Renal cortical epithelial cell (primary cell): ENCODE data around the gene TF. TPM values are rescaled to one million over a fixed set of nuclear protein-coding genes. Genes with fewer than 3 reads are reported as not detected.
"Not testable (repeated sequence)": the region's sequence is repeated elsewhere in the genome, so short reads cannot be mapped to it uniquely, and the experiment has no call there.

Experiments used
- DNase-seq: peaks from one replicate; pipeline ENCODE4 v3.0.0-alpha.2; 2011; ENCODE audit warnings: low read depth
- total RNA-seq: library from RNA; depleted of rRNA; stranded (reverse); fragments of >200 nt; gene quantifications from 2 replicates; pipeline ENCODE4 v1.2.3, GENCODE V29; 2014

The TF gene
- under 0.01 TPM in 1 of 2 replicates, not detected in the other for total RNA-seq

- DNase-seq: no peak
These were observed at the start of gene TF for GRCh38 chr3:133745981-133746711. Gene TF, plus strand, starts transcription at chr3:133746393. Its CDS starts 48 bp downstream, at chr3:133746441.

- DNase-seq: no peak
These were observed 48.2 kb upstream of the TF start for GRCh38 chr3:133697960-133698359.

GRCh38 chr3:133699467-133699866 is 46.7 kb upstream of the TF start:
- DNase-seq: no peak

DNA sequence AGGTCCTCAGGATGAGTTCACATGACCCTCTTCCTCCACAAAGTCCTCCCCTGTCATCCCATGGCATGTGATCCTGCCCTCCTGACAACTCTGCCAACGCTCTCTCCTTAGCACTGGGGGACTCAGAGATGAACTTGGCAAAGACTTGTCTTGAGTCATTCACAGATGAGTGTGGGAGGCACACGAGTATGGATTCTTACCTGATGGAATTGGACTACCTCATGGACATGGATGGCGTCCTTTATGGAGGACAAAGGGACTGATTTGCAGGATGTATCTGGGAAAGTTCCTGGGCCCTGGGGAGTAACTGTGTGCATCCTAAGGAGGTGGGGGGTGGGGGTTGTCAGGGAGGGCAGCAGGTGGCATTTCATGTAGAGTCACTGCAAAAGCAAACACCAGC is 46.3 kb upstream of the TF start:
- DNase-seq: no peak

- no peak for DNase-seq
These were observed 45.8 kb upstream of the TF start for GRCh38 chr3:133700351-133700750.

- DNase-seq: no peak
These were observed 44.5 kb upstream of the TF start for GRCh38 chr3:133701435-133702358.

- DNase-seq: no peak
These were observed 42.3 kb upstream of the TF start for GRCh38 chr3:133703915-133704314.

DNA sequence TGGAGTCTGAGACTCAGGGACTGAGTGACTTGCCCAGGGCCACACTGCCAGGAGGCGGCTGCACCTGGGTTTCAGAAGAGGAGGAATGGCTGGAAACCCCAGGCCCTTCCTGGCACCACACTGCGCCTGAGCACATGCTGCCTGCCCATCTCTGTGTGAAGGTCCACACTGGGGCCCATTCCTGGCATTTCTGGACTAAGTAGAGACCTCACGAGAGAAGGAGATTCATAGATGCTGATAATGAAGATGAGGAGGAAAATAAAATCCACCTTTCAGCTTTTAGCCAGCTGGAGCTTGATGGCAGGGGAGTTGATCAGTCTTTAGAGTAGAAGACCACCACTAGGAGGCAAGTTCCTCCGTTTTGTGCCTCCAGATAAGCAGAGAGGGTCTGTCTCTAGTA is 40.2 kb upstream of the TF start:
- no peak for DNase-seq

GRCh38 chr3:133709139-133709750 is 36.9 kb upstream of the TF start:
- no peak for DNase-seq

DNA sequence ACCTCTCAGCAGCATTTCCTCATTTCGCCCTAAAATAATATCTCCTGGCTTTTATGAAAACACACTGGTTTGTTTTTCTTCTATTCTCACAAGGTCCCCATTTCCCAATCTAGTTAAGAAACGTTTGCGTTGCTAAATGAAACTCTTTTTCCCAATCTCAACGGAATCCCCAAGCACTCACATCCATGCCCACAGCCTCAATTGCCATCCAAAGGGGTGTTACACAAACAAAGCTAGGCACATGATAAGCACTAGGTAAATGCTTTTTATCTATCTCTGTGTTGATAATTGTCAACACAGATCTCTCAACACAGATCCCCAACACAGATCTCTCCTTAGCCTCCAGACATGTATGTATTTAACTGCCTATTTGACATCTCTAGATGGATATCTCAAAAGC is 35.2 kb upstream of the TF start:
- no peak for DNase-seq

GRCh38 chr3:133712017-133712416 is 34.2 kb upstream of the TF start:
- no peak for DNase-seq

- no peak for DNase-seq
These were observed 32.8 kb upstream of the TF start for GRCh38 chr3:133713347-133713746.

DNA sequence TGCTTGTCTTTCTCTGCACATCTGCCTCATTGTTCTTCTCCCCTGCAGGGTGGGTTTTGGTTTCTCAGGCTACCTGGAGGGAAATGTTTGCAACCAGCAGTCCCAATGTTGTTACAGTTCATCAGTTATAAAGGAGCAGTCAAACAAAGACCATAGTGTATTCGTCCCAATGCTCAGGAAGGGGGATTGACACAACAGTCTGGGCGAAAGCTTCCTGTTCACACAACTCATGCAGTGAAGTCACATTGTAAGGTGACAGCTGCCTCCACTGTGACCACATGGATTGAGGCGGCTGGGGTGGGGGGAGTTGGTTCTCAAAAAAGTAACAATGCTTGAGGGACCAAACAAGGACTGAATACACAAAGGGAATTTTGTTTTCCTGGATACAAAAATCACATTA is 28.8 kb upstream of the TF start:
- no peak for DNase-seq

DNA sequence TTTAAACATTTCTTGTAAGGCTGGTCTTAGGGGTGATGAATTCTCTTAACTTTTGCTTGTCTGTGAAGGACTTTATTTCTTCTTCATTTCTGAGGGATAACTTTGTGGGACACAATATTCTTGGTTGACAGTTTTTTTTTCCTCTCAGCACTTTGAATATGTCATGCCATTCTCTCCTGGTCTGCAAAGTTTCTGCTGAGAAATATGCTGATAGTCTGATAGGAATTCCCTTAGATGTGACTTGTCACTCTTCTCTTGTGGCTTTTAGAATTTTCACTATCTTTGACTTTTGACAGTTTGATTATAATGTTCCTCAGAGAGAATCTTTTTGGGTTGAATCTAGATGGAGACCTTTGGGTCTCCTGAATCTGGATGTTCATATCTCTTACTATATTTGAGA is 23.3 kb upstream of the TF start:
- DNase-seq: no peak

DNA sequence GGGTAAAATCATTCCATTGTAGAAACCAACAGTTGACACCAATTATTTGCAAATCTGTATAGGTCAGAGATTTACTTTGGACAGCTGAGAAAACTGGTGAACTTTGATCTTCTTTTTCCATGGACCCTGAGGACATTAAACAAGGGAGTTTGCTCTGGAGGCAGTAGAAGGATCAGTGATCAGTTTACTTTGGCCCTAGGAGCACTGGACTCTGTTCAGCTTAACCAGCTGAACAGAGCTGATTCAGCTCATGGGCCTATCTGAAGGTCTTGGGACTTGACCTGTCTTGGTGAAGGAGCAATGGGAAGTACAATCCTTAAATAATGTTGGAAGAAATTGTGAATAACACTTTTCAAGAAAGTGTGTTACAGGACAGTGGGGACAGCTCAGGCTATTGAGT is 15.2 kb upstream of the TF start:
- no peak for DNase-seq

DNA sequence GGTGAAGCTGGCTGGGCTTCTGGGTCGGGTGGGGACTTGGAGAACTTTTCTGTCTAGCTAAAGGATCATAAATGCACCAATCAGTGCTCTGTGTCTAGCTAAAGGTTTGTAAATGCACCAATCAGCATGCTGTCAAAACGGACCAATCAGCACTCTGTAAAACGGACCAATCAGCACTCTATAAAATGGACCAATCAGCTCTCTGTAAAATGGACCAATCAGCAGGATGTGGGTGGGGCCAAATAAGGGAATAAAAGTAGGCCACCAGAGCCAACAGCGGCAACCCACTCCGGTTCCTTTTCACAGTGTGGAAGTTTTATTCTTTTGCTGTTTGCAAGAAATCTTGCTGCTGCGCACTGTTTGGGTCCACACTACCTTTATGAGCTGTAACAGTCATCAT is 14.0 kb upstream of the TF start:
- DNase-seq: not testable (repeated sequence)

- no peak for DNase-seq
These were observed 13.0 kb upstream of the TF start for GRCh38 chr3:133733226-133733625.

DNA sequence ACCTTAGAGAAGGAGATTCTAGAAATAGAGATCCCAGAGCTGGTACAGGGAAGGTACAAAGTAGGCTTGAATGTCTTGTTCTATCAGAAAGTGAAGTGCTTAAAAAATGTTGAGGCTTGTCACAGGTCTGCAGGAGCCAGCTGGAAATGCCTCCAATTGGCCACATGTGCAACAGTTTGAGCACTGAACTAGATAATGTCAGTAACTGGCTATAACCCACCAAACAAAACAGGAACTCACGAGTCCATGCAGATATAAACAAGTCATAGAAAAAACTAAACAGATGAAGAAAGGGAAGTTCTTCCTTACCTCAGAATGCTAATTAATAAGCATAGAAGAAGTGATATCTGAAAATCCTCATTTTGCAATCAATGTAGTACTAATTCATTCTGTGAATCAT is 11.9 kb upstream of the TF start:
- DNase-seq: no peak

DNA sequence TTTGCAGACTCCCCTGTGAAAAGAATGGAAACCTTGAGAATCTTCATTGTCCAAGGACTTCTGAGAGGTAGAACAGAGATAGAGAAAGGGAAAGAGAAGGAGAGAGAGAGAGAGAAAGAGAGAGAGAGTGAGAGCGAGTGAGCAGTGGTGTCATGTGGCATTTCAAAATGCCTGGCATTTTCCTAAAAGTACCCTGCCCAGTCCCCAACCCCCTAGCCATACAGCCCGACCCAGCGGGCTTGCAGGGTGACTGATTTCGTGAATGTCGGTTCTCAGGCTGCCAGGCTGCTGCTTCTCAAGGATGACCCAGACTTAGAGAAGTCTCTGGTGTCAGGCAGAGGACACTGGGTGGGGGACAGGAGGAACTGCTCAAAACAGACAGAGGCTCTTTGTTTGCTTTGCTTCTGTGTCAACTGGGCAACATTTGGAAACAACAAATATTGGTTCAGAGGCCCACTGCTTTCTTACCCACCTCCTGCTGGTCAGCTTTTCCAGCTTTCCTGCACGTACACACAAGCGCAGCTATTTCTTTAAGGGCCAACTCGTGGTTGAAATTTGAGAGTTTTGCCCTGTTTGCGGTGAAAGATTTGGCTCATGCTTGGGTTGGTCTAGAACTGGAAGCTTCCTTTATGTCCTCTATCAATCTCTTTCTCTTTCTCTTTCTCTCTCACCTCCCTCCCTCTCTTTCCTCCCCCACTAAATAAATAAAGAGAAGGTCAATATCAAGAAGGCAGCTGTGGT is 3.7 kb upstream of the TF start:
- peak; percentile 31 for DNase-seq

- no peak for DNase-seq
These were observed 2.0 kb upstream of the TF start for GRCh38 chr3:133744241-133744640.

DNA sequence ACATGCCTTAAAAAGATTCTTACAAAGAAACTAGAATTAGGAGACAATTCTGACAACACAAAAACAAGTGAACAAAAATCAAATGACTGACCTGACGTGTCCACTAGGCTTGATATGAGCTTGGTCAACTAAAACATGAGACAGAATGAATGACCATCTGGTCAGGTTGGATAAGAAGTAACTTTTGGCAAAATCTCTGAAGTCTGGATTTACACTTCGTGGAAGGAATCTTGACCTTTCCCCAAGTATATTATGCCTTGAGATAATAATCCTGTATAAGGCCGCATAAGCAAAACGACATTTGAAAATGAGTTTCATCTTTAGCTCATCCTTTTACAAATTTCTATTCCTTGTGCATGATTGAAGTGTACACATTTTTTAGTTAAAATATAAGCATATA is 1.1 kb upstream of the TF start:
- DNase-seq: no peak

GRCh38 chr3:133746712-133747066 is 496 bp downstream of the TF start:
- DNase-seq: no peak
